NCI-H2196 (cell line): ENCODE data around the gene NADSYN1.
"Not testable (repeated sequence)": the region's sequence is repeated elsewhere in the genome, so short reads cannot be mapped to it uniquely, and the experiment has no call there.

ENCODE experiments used
- DNase-seq: peaks from one replicate; lab custom pipeline; 2025; ENCODE audit not compliant: unreplicated experiment; lab: John Stamatoyannopoulos, UW

NADSYN1 gene

GRCh38 chr11:71518506-71519471 is 65.8 kb downstream of the NADSYN1 start:
- no peak for DNase-seq

- no peak for DNase-seq
Measured at GRCh38 chr11:71519546-71519945, 66.5 kb downstream of the NADSYN1 start.

- no peak for DNase-seq
Measured at GRCh38 chr11:71525188-71525937, 72.4 kb downstream of the NADSYN1 start.

- no peak for DNase-seq
Measured at GRCh38 chr11:71525938-71526495, 73.0 kb downstream of the NADSYN1 start.

- not testable (repeated sequence) for DNase-seq
Measured at GRCh38 chr11:71526796-71527575, 74.0 kb downstream of the NADSYN1 start, which contains the start of gene KRTAP5-7. TSS of gene KRTAP5-7 (plus strand) at chr11:71527267. CDS start at chr11:71527301, 34 bp downstream.

- no peak for DNase-seq
Measured at GRCh38 chr11:71527576-71528210, 74.7 kb downstream of the NADSYN1 start.

GRCh38 chr11:71530602-71531001 is 77.6 kb downstream of the NADSYN1 start:
- DNase-seq = no peak

GRCh38 chr11:71532036-71532610 is 79.1 kb downstream of the NADSYN1 start:
- DNase-seq = no peak

GRCh38 chr11:71534711-71535608 is 82.0 kb downstream of the NADSYN1 start:
- DNase-seq = not testable (repeated sequence)

- DNase-seq = no peak
Measured at GRCh38 chr11:71535825-71536224, 82.8 kb downstream of the NADSYN1 start.

GRCh38 chr11:71537537-71537936 is 84.5 kb downstream of the NADSYN1 start:
- no peak for DNase-seq

GRCh38 chr11:71537977-71538665 is 85.1 kb downstream of the NADSYN1 start, which contains the start of gene KRTAP5-8:
TSS of gene KRTAP5-8 (plus strand) at chr11:71538025. CDS start at chr11:71538056, 31 bp downstream.
- DNase-seq = not testable (repeated sequence)

GRCh38 chr11:71538666-71538990 is 85.6 kb downstream of the NADSYN1 start:
- DNase-seq = no peak

GRCh38 chr11:71539017-71539416 is 86.0 kb downstream of the NADSYN1 start:
- DNase-seq = no peak

GRCh38 chr11:71539971-71540370 is 87.0 kb downstream of the NADSYN1 start:
- not testable (repeated sequence) for DNase-seq

- not testable (repeated sequence) for DNase-seq
Measured at GRCh38 chr11:71540521-71541304, 87.7 kb downstream of the NADSYN1 start.

- DNase-seq = no peak
Measured at GRCh38 chr11:71542382-71542781, 89.4 kb downstream of the NADSYN1 start.
